MCF 10A (cell line): ENCODE results near the gene ELL2. TPM values are rescaled to one million over a fixed set of nuclear protein-coding genes. Genes with fewer than 3 reads are reported as not detected.

Experiments used
- BruUV-seq: library from RNA; stranded (reverse); fragments of 400-500 nt; replicated peaks from 2 replicates; lab custom pipeline; 2021; lab: Mats Ljungman, UMichigan
- CTCF ChIA-PET: fragments of 300-600 bp; sonication (Branson Sonifier 250); formaldehyde crosslinking; extraction: SDS; loops from one replicate; lab custom pipeline; 2021; ENCODE audit warnings: antibody characterized with exemption, inconsistent platforms; lab: Yijun Ruan, JAX
- POLR2A ChIA-PET: fragments of 300-600, 350-650 bp; sonication (Branson Sonifier 250); formaldehyde crosslinking; extraction: SDS; loops from one replicate; lab custom pipeline; 2020; ENCODE audit warnings: antibody characterized with exemption, inconsistent platforms; lab: Yijun Ruan, JAX
- DNase-seq: peaks from one replicate; pipeline ENCODE4 v3.0.0-alpha.2; 2018; ENCODE audit not compliant: unreplicated experiment
- H3K27ac Mint-ChIP-seq: one replicate; pipeline ENCODE4 v1.8.0; 2022; ENCODE audit warnings: mild to moderate bottlenecking, low read depth, mixed read lengths; ENCODE audit not compliant: unreplicated experiment
- H3K27me3 Mint-ChIP-seq: one replicate; pipeline ENCODE4 v1.8.0; 2022; ENCODE audit warnings: mixed read lengths; ENCODE audit not compliant: insufficient read depth, unreplicated experiment
- H3K36me3 Mint-ChIP-seq: one replicate; pipeline ENCODE4 v1.8.0; 2022; ENCODE audit warnings: mild to moderate bottlenecking, moderate library complexity, mixed read lengths; ENCODE audit not compliant: insufficient read depth, unreplicated experiment
- H3K4me1 Mint-ChIP-seq: one replicate; pipeline ENCODE4 v1.8.0; 2022; ENCODE audit warnings: mixed read lengths; ENCODE audit not compliant: insufficient read depth, unreplicated experiment
- H3K4me3 Mint-ChIP-seq: one replicate; pipeline ENCODE4 v1.8.0; 2022; ENCODE audit warnings: mild to moderate bottlenecking, moderate library complexity, mixed read lengths; ENCODE audit not compliant: unreplicated experiment
- H3K9me3 Mint-ChIP-seq: one replicate; pipeline ENCODE4 v1.8.0; 2022; ENCODE audit warnings: mixed read lengths; ENCODE audit not compliant: unreplicated experiment
- intact Hi-C: fragments of 100-400 bp; cut with micrococcal nuclease; formaldehyde crosslinking; loops from 2 replicates; pipeline ENCODE4 v1.14.1; 2022
- total RNA-seq: library from RNA; stranded (reverse); gene quantifications from 2 replicates; pipeline ENCODE4 v1.2.3, GENCODE V29; 2022
- TF ChIP-seq, protein P1 (sequence below): fragments of 200-600 bp; IDR thresholded peaks from one replicate; pipeline ENCODE4 v1.8.0; 2022; ENCODE audit warnings: antibody characterized with exemption, mild to moderate bottlenecking; ENCODE audit not compliant: unreplicated experiment

ELL2 gene
- total RNA-seq, 1 experiment from 2014 or later: 147 TPM

DNA sequence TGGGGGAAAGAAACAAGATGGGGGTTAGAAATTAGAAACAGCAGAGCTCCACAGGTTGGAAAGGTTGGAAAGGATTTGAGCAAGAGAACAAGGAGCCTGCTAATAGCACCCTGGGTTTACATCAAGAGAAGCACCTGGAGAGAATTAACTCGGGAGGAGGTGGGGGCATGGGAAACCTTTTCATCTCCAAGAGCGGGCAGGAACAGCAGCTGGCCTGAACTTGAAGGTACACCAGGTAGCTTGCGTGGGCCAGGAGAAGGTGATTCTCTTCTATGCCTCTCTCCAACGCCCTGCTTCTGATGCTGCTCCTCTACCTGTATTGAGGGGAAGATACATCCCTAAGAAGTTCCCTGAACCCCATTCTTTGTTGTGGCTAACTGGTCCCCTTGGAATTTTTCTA is 102.0 kb downstream of the ELL2 start:
- CTCF ChIA-PET: interaction anchor here (0.6 to 6.8 kb wide), 24 partner anchors 10 to 1811 kb away, joined by 3 to 57 read pairs (median 4); no protein-coding TSS in a partner anchor
- intact Hi-C loops: loop anchor here (1.0 to 5.0 kb wide), 5 partner anchors 102 to 742 kb away; partner anchors contain the start of gene ELL2
- Mint-ChIP-seq H3K27ac (peak overlapping the region; percentile 99), H3K4me1 (peaks cover 65% of the 10 kb centered on the region), H3K9me3 (no peaks in the 10 kb centered on the region), H3K4me3 (peak overlapping the region; percentile 67), H3K36me3 (peaks cover 21% of the 10 kb centered on the region), H3K27me3 (no peaks in the 10 kb centered on the region)
- POLR2A ChIA-PET: interaction anchor here (0.5 to 7.5 kb wide), 23 partner anchors 10 to 792 kb away, joined by 3 to 113 read pairs (median 4); partner anchors contain the start of gene ELL2
- BruUV-seq: TSS peak; percentile 76
- TF ChIP-seq, protein P1, sequence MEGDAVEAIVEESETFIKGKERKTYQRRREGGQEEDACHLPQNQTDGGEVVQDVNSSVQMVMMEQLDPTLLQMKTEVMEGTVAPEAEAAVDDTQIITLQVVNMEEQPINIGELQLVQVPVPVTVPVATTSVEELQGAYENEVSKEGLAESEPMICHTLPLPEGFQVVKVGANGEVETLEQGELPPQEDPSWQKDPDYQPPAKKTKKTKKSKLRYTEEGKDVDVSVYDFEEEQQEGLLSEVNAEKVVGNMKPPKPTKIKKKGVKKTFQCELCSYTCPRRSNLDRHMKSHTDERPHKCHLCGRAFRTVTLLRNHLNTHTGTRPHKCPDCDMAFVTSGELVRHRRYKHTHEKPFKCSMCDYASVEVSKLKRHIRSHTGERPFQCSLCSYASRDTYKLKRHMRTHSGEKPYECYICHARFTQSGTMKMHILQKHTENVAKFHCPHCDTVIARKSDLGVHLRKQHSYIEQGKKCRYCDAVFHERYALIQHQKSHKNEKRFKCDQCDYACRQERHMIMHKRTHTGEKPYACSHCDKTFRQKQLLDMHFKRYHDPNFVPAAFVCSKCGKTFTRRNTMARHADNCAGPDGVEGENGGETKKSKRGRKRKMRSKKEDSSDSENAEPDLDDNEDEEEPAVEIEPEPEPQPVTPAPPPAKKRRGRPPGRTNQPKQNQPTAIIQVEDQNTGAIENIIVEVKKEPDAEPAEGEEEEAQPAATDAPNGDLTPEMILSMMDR: no peak
- peak; percentile 46 for DNase-seq

DNA sequence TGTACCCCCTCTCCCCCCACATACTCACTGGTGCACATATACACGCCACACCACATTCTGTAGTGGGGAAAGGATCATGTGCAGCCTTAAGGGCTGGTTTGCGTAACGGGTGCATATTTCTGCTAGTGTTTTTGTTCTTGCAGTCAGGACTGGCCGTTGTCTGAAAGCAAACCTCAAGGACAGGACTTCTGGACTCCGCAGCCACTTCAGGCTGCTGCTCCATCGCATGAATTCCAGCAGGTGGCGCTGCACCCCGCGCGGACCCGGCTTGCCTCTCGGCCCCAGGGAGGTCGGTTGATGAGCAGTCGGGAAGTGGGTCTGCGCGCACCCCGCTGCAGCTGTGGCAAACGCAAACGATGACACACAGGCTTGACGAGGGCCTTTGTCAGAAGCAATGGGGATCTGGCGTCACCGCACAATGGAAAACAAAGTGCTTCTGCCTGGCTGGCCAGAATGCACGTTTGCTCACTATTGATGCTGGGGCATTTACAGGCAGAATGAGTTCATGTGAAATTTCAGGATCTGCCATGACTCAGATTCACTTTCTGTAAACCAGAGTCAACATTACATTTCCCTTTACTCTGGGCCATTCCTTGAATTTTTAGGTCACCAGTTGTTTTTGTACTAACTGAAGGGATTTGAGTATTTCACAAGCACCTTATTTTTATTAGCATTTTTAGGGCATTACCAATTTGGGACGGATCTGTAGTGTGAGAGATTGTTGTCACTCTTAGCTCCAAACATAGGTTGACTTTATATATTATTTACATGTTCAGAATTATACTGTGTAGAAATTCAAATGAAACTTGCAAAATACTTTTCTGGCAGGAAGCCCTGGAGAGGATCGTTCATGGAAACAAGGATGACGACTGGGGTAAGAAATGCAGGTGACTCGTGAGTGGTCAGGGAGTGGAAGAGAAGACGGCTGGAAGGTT is 102.7 kb downstream of the ELL2 start:
- CTCF ChIA-PET: interaction anchor here (0.5 to 6.8 kb wide), 27 partner anchors 9 to 1810 kb away, joined by 3 to 57 read pairs (median 4); no protein-coding TSS in a partner anchor
- intact Hi-C loops: loop anchor here (1.0 to 5.0 kb wide), 6 partner anchors 102 to 742 kb away; partner anchors contain the start of gene ELL2

DNA sequence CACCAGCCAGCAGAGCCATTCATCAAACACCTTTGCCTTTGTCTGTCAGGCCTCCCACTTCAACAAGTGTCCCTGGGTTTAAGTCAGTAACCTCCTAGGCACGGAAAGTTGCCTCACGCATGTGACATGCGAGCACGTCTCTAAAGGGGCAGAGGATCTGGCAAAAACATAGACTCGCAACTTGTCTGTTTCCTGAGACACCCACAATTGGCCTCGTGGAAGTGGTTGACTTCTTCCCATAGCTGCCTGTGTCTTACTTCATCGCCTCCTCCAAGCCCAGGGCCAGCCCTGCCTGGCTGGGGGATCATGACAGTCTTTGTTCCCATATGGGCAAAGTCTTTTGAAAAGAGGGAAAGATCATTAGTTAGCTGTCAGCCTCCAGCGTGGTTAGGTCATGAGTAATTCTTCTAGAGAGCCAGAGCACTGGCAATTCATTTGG is 103.6 kb downstream of the ELL2 start:
- TF ChIP-seq, protein P1: no peak
- Mint-ChIP-seq H3K4me3 (peak overlapping the region; percentile 67), H3K4me1 (peaks cover 52% of the 10 kb centered on the region)

More for the DNA sequence above, 102.7 kb downstream of the ELL2 start:
- Mint-ChIP-seq H3K27ac (peak overlapping the region; percentile 99), H3K36me3 (peaks cover 21% of the 10 kb centered on the region), H3K4me1 (peaks cover 58% of the 10 kb centered on the region), H3K9me3 (no peaks in the 10 kb centered on the region), H3K27me3 (no peaks in the 10 kb centered on the region), H3K4me3 (peak overlapping the region; percentile 67)
- no TSS peak for BruUV-seq
- TF ChIP-seq, protein P1: peak; percentile 93
- POLR2A ChIA-PET: interaction anchor here (0.5 to 7.5 kb wide), 27 partner anchors 10 to 793 kb away, joined by 3 to 113 read pairs (median 4); partner anchors contain the start of gene ELL2
- peak; percentile 96 for DNase-seq

More for the DNA sequence above, 103.6 kb downstream of the ELL2 start:
- Mint-ChIP-seq H3K9me3 (no peaks in the 10 kb centered on the region), H3K27me3 (no peaks in the 10 kb centered on the region), H3K27ac (peak overlapping the region; percentile 99), H3K36me3 (peaks cover 21% of the 10 kb centered on the region)
- no TSS peak for BruUV-seq
- intact Hi-C loops: loop anchor here (1.0 to 5.0 kb wide), 2 partner anchors 478 to 649 kb away; no protein-coding TSS in a partner anchor
- CTCF ChIA-PET: interaction anchor here (0.7 to 1.7 kb wide), 8 partner anchors 35 to 479 kb away, joined by 3 to 14 read pairs (median 4); partner anchors contain the start of genes ELL2 and GLRX
- POLR2A ChIA-PET: interaction anchor here (0.6 to 7.5 kb wide), 6 partner anchors 9 to 480 kb away, joined by 3 to 113 read pairs (median 7); partner anchors contain the start of gene ELL2
- DNase-seq: peak; percentile 54
